OCI-LY3 (cell line): Measurements from ENCODE around the gene PCGF1.

Experiments used
- H2AFZ ChIP-seq: fragments of 200-600, 300-600 bp; shearing (Covaris generic); 2 replicates; pipeline ENCODE4 v1.6.0; 2014; ENCODE audit warnings: antibody characterized with exemption, low read depth, low read length
- H3K27ac ChIP-seq: fragments of 200-600, 300-600 bp; sonication (generic); 2 replicates; pipeline ENCODE4 v1.5.1; 2014; ENCODE audit warnings: mild to moderate bottlenecking, low read length, moderate library complexity, mixed read lengths
- H3K27me3 ChIP-seq: fragments of 200-600, 300-600 bp; sonication (generic); 2 replicates; pipeline ENCODE4 v1.6.1; 2014; ENCODE audit warnings: low read depth, low read length, mixed read lengths
- H3K36me3 ChIP-seq: fragments of 200-600, 300-600 bp; sonication (generic); replicated peaks from 2 replicates; pipeline ENCODE3; 2014; ENCODE audit warnings: low read depth, low read length, mixed read lengths
- H3K4me1 ChIP-seq: fragments of 300-600, 200-600 bp; sonication (generic); 2 replicates; pipeline ENCODE4 v1.6.1; 2014; ENCODE audit warnings: low read length, mixed read lengths
- H3K4me2 ChIP-seq: fragments of 200-600, 300-600 bp; sonication (generic); 2 replicates; pipeline ENCODE4 v1.6.1; 2014; ENCODE audit warnings: low read length, mixed read lengths
- H3K4me3 ChIP-seq: fragments of 300-600, 200-600 bp; sonication (generic); 2 replicates; pipeline ENCODE4 v1.5.1; 2014; ENCODE audit warnings: antibody characterized with exemption, mild to moderate bottlenecking, low read length, moderate library complexity
- H3K79me2 ChIP-seq: fragments of 300-600, 200-600 bp; shearing (Covaris generic); 2 replicates; pipeline ENCODE4 v1.6.1; 2014; ENCODE audit warnings: mild to moderate bottlenecking, low read length, mixed read lengths
- H3K9ac ChIP-seq: fragments of 300-600, 200-600 bp; shearing (Covaris generic); 2 replicates; pipeline ENCODE4 v1.6.0; 2014; ENCODE audit warnings: mild to moderate bottlenecking, low read length, moderate library complexity
- H3K9me3 ChIP-seq: fragments of 200-600, 300-600 bp; shearing (Covaris generic); 2 replicates; pipeline ENCODE4 v1.6.1; 2014; ENCODE audit warnings: low read length, mixed read lengths; ENCODE audit not compliant: insufficient read depth
- H4K20me1 ChIP-seq: fragments of 200-600, 300-600 bp; sonication (generic); 2 replicates; pipeline ENCODE4 v1.6.1; 2016; ENCODE audit warnings: low read length, mixed read lengths; ENCODE audit not compliant: insufficient read depth
- EZH2phosphoT487 ChIP-seq: fragments of 200-600 bp; shearing (Covaris generic); IDR thresholded peaks from 2 replicates; pipeline ENCODE4 v1.6.1; 2018; ENCODE audit warnings: antibody characterized with exemption, mixed run types, low read depth
- TF ChIP-seq, protein P1 (sequence below): fragments of 200-600, 300-600 bp; sonication (generic); IDR thresholded peaks from 2 replicates; pipeline ENCODE4 v1.5.1; 2014; ENCODE audit warnings: antibody characterized with exemption, low read length, low read depth

PCGF1 gene

DNA sequence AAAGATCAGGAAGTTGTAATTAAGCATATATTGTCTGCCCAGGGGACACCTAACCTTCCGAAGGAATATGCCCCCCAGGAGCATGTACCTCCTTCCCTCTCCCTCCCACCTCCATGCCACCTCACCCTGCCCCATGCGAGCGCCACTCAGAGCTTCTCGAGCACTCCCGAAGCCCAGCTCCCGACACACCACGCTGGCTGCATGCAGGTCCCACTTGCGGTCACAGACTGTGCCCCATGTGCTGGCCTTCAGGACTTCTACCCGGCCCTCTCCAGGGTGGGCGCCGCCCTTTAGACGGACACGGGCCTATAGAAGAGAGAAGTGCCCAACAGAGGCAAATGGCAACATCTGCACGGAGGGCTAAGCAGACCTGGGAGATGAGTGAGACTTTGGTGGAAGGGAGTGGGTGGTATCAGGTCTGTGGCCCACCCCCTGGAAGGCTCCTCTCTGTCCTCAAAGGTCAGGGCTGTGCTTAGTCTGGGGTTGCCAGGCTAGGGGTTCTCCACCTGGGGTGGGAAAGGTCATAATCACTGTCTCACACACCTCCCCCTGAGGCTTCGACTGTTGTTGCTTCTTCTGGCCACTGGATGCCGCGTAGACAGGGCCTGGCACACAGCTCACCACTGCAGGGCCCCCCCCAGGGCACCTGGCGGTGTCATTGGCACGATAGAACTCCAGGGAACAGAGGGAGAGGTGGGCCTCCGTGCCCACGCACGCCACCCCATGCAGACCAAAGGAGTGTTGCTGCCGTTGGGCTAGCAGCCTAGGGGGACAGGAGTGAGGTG lies 28.9 kb upstream of the PCGF1 start:
- Histone ChIP-seq H3K27ac (no peak overlapping the region), H3K36me3 (peaks cover 14% of the 10 kb centered on the region), H3K4me2 (no peak overlapping the region), H3K27me3 (peaks cover 6% of the 10 kb centered on the region; the same call in 1 of the 2 replicates), H4K20me1 (no peaks in the 10 kb centered on the region), H3K4me1 (peaks cover 20% of the 10 kb centered on the region), H3K9me3 (no peaks in the 10 kb centered on the region), H3K79me2 (peaks cover 4% of the 10 kb centered on the region), H2AFZ (no peak overlapping the region), H3K4me3 (no peak overlapping the region), H3K9ac (no peak overlapping the region)
- no peak for TF ChIP-seq EZH2phosphoT487
- TF ChIP-seq, protein P1, sequence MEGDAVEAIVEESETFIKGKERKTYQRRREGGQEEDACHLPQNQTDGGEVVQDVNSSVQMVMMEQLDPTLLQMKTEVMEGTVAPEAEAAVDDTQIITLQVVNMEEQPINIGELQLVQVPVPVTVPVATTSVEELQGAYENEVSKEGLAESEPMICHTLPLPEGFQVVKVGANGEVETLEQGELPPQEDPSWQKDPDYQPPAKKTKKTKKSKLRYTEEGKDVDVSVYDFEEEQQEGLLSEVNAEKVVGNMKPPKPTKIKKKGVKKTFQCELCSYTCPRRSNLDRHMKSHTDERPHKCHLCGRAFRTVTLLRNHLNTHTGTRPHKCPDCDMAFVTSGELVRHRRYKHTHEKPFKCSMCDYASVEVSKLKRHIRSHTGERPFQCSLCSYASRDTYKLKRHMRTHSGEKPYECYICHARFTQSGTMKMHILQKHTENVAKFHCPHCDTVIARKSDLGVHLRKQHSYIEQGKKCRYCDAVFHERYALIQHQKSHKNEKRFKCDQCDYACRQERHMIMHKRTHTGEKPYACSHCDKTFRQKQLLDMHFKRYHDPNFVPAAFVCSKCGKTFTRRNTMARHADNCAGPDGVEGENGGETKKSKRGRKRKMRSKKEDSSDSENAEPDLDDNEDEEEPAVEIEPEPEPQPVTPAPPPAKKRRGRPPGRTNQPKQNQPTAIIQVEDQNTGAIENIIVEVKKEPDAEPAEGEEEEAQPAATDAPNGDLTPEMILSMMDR: no peak

DNA sequence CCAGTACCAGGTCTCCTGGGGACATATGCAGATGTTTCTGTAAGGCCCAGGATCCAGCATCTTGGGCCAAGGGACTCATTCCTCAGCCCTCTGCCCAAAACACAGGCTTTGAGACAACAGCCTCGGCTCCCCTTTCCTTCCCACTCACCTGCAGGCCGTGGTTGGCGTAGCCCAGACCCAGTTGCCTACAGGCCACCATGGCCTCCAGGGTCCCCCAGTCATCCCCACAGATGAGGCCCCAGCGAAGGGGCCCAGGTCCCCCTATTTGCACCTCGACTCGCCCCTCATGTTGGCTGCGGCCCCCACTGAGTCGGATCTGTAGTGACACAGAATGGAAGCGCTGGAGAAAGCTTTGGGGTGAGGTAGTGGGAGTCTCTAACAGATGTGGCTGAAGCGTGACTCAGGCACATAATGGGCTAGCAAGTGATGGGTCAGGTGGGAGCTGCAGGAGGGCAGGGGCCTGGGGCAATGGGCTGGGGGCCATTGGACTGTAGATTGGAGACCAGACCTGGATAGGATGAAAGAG lies 28.0 kb upstream of the PCGF1 start:
- Histone ChIP-seq H3K4me1 (peaks cover 28% of the 10 kb centered on the region), H4K20me1 (no peaks in the 10 kb centered on the region), H2AFZ (no peak overlapping the region), H3K79me2 (peaks cover 13% of the 10 kb centered on the region), H3K27ac (no peak overlapping the region), H3K9ac (no peak overlapping the region), H3K9me3 (no peaks in the 10 kb centered on the region), H3K36me3 (peaks cover 16% of the 10 kb centered on the region), H3K4me3 (no peak overlapping the region), H3K27me3 (peaks cover 6% of the 10 kb centered on the region; the same call in 1 of the 2 replicates), H3K4me2 (no peak overlapping the region)
- TF ChIP-seq EZH2phosphoT487: no peak
- TF ChIP-seq, protein P1: no peak

DNA sequence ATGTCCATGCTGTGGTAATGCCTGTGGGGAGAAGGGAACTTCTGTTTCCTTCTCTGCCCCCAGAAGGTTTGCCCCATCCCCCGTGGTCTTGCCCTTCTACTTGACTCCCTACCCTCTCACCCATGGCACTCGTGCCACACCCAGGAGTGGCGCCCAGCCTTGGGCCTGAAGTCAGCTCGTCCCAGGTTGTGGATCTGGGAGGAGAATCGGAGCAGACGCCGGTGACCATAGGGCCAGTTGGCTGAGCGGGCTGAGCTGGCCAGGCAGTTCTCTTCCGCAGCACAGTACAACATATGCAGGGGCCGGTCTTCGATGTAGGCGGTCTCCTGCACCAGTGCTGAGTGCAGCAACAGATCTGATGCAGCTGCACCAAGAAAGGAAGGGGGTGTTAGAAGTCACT lies 26.9 kb upstream of the PCGF1 start:
- Histone ChIP-seq H2AFZ (no peak overlapping the region), H4K20me1 (no peaks in the 10 kb centered on the region), H3K9me3 (no peaks in the 10 kb centered on the region), H3K9ac (no peak overlapping the region), H3K4me2 (no peak overlapping the region), H3K27ac (no peak overlapping the region), H3K4me1 (peaks cover 25% of the 10 kb centered on the region), H3K79me2 (peaks cover 21% of the 10 kb centered on the region), H3K36me3 (peaks cover 16% of the 10 kb centered on the region), H3K4me3 (no peak overlapping the region), H3K27me3 (peaks cover 6% of the 10 kb centered on the region; the same call in 1 of the 2 replicates)
- TF ChIP-seq EZH2phosphoT487: no peak
- TF ChIP-seq, protein P1: no peak

DNA sequence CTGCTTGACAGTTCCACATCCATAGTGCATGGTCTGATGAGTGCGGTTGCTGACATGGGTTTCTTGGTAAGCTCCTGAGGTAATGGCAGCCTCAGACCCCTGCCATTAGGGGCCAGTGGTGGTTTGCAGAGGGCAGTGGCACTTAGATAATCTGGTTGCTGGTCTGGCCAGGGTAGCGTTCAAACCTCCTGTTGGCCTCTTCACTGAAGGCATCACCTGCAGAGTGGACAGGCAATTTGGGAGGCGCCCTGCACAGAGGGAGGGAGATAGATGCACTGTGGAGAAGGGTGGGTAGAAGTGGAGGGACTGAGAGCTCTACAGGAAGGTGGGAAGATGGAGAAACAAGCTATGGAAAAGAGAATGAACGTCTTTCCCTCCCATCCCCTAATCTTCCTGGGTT lies 26.0 kb upstream of the PCGF1 start:
- H3K79me2 ChIP-seq: peaks cover 31% of the 10 kb centered on the region
- H3K4me3 ChIP-seq: no peak overlapping the region
- H3K27ac ChIP-seq: no peak overlapping the region
- peaks cover 17% of the 10 kb centered on the region for H3K4me1 ChIP-seq
- H3K4me2 ChIP-seq: no peak overlapping the region
- no peaks in the 10 kb centered on the region; the same call in 1 of the 2 replicates for H4K20me1 ChIP-seq
- TF ChIP-seq, protein P1: no peak
- TF ChIP-seq EZH2phosphoT487: no peak
- no peak overlapping the region for H2AFZ ChIP-seq
- no peak overlapping the region for H3K9ac ChIP-seq
- H3K9me3 ChIP-seq: no peaks in the 10 kb centered on the region
- H3K36me3 ChIP-seq: peaks cover 22% of the 10 kb centered on the region
- H3K27me3 ChIP-seq: peaks cover 6% of the 10 kb centered on the region; the same call in 1 of the 2 replicates
